Measurements from ENCODE around the gene SVBP.

SVBP gene

DNA sequence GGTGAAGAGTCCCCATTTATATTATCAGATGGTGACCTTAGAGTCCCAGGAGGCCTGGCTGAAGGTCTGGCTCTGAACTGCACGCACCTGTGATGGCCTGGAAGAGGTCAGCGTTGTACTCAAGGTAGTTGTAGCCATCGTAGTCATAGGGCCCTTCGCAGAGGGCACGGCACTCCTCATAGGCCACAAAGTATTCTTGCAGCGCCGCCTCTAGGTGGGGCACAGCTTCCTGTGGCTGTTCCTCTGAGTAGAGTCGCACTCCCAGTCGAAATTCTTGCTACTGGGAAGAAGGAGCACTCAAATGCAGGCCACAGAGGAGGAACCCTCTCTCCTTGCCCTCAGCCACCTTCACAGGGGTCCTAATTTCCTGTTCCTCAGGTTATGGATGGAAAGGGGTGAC, 58.1 kb downstream of the SVBP start:
- no peak for DNase-seq

DNA sequence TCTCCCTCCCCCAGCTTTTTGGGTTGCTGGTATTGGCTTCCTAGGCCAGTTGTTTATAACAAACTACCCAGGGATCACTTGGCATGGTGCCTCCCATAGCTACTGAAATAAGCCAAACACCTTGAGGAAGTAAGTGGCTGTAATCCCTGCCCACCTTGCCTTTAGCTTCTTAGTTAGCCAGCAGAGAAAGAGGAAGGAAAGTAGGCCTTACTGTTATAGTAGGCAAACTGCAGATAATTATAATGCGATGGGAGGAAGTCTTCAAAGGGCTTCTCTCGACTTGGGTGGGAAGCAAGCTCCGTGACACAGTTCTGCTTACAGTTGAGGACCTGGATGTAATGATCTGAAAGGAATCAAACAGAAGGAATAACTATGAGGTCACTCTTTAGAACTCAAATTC, 58.6 kb downstream of the SVBP start:
- no peak for DNase-seq

DNA sequence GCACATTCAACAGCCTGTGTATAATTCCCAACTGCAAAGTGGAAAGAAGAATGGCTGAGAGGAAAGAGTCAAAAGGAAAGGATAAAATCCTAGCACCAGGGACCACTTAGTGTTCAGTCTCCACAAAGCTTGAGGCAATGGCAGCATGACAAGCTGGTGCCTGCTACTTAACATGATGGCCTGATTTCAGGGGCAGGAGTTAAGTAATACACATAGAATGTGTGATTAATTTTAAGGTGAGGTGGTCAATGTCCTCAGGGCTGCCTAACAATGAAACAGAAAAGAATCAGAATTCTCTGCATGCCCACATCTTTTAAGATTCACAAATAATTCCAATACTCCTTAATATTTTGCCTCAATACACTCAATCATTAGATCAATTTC, 59.3 kb downstream of the SVBP start:
- DNase-seq: no peak
